ENCODE data around the gene DLEU7. TPM values are rescaled to one million over a fixed set of nuclear protein-coding genes. Genes with fewer than 3 reads are reported as not detected.
A peak's percentile ranks its signal among the peaks of the same experiment; 100 is the strongest.

DLEU7 gene
- total and polyA plus RNA-seq, 2 of the 8 experiments (the other 6 are each of a cell fraction or from before 2014, with no cell fraction given) = 4.9 to 5.2 TPM

DNA sequence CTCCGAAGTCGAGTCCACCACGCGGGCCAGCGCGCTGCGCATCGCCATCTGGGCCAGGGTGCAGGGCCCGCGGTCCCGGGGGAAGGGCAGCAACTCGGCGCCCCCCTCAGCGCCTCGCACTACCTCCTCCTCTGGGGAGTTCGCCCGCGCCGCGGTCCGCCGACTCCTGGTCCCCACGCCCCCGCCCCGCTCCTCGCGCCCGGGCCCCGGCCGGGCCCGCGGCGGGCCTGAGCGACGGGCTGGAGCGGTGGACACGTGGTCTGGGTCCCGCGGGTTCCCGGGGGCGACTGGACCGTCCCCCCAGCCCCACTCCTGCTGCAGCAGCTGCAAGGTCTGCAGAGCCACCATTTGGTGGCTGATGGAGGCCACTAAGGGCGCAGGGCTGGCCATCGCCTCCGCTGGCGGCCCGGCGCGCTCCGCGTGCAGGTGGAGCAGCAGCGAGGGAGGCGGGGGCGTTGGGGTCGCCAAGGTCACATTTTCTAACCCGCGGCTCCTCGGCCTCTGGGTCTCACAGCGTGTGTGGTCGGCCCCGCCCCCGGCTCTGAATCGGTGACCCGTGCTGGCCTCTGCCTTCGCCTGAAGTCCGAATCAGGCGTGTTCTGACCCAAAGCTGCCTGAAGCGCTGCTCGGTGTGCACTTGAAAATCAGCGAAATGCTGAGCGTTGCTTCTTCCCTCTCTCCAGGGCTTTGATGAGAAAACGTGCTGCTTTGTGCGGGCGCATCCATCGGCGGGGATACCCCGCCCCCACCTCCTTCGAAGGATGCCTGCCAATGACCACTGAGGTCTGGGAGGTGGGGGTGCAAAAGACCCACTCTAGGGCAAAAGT is at the start of gene DLEU7 (continued):
- 0 out of 2 replicates have a peak, but pooled peaks have one; percentile 93 for TF ChIP-seq RBBP5 (IDR thresholded peaks at IDR 0.05; ENCODE audit: borderline replicate concordance, low read depth, low read length)
- TF ChIP-seq RNF2 (IDR thresholded peaks at IDR 0.05; ENCODE audit: borderline replicate concordance, low read depth, low read length, missing control alignments, poor library complexity, severe bottlenecking) = no peak
- TF ChIP-seq NRF1 (IDR thresholded peaks at IDR 0.05; ENCODE audit: low read depth, low read length) = no peak
- TF ChIP-seq ASH2L (IDR thresholded peaks at IDR 0.05; ENCODE audit: low read length) = peak; percentile 87
- TF ChIP-seq CREB1 (IDR thresholded peaks at IDR 0.05) = no peak; the same call in 1 of the 2 replicates
- no peak for TF ChIP-seq CBX5 (IDR thresholded peaks at IDR 0.05; ENCODE audit: low read depth, low read length)
- no peak for TF ChIP-seq SP1 (IDR thresholded peaks at IDR 0.05; ENCODE audit: low read depth, low read length)
- no peak for TF ChIP-seq GABPA (IDR thresholded peaks at IDR 0.05; ENCODE audit: borderline replicate concordance, insufficient read depth, low read length)
- TF ChIP-seq KDM5A (IDR thresholded peaks at IDR 0.05; ENCODE audit: low read length) = no peak

All from H1 (cell line).